ENCODE data around the gene ELK4. TPM values are rescaled to one million over a fixed set of nuclear protein-coding genes. Genes with fewer than 3 reads are reported as not detected.

The ELK4 gene
- total and polyA plus RNA-seq, 2 of the 8 experiments (the other 6 are each of a cell fraction or from before 2014, with no cell fraction given), result 2.9 to 26.3 TPM

DNA sequence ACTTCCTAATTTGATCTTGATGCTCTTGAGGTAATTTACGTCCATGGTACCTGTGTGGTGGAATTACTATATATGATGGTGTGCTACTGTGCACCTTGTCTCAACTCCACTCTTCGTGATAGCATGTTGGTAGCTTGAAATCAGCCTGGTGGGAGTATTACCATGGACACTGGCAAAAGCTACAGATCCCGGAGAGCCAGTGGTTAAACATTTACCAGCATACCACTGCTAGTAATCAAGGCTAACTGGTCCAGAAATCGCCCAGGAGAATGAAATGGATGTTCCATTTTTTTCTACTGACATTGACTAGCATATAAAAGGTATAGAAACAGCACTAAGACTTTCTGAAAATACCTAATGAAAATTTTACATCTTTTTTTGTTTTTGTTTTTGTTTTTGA, 30.6 kb downstream of the ELK4 start:
- Histone ChIP-seq H3K23me2 (ENCODE audit: low read depth, low read length) (no peaks in the 10 kb centered on the region), H2BK12ac (ENCODE audit: low read depth, low read length) (no peak overlapping the region), H3K18ac (ENCODE audit: extremely low read depth, low read length) (no peak overlapping the region), H3K9me3 (ENCODE audit: insufficient read depth in 2 of 2, low read depth in 1 of 2, low read length in 1 of 2) (no peaks in the 10 kb centered on the region), H4K8ac (ENCODE audit: extremely low read depth, insufficient read depth, low read length) (no peak overlapping the region), H2BK15ac (ENCODE audit: low read length) (no peak overlapping the region), H2BK20ac (ENCODE audit: low read length) (no peak overlapping the region), H4K5ac (ENCODE audit: insufficient read length, low read depth, low read length) (no peak overlapping the region), H3K23ac (ENCODE audit: insufficient read length) (no peak overlapping the region), H3K4me3 (ENCODE audit: extremely low read depth in 1 of 4, insufficient read depth in 2 of 4, low read depth in 3 of 4, low read length in 4 of 4) (no peak overlapping the region), H3K27me3 (replicated peaks in 1 of 4; ENCODE audit: control insufficient read depth in 3 of 4, extremely low read depth in 1 of 4, insufficient read depth in 3 of 4, low read length in 3 of 4) (no peaks in the 10 kb centered on the region), H2AK5ac (ENCODE audit: low read depth, low read length) (no peak overlapping the region), H3K27ac (ENCODE audit: low read depth, low read length) (no peak overlapping the region), H4K91ac (replicated peaks; ENCODE audit: insufficient read length, low read length) (no peak overlapping the region), H3K4me2 (ENCODE audit: insufficient read depth in 1 of 2, low read depth in 2 of 2, low read length in 2 of 2) (no peak overlapping the region), H3K4ac (replicated peaks; ENCODE audit: insufficient read length, low read depth, low read length) (no peak overlapping the region), H3K56ac (replicated peaks; ENCODE audit: insufficient read length, low read depth, low read length) (no peak overlapping the region), H2BK5ac (ENCODE audit: low read depth, low read length) (no peak overlapping the region), H3K4me1 (replicated peaks in 1 of 4; ENCODE audit: control insufficient read depth in 3 of 4, insufficient read depth in 4 of 4, low read length in 3 of 4) (no peaks in the 10 kb centered on the region), H2AFZ (ENCODE audit: low read length) (no peak overlapping the region), H2BK120ac (replicated peaks; ENCODE audit: low read depth, low read length) (no peak overlapping the region), H3K36me3 (ENCODE audit: control insufficient read depth in 2 of 4, insufficient read depth in 4 of 4, low read length in 3 of 4) (peaks cover 0 to 13% (median 1%) of the 10 kb centered on the region in 4 experiments; a peak in 4 of 8 replicates), H3K79me1 (ENCODE audit: low read depth, low read length) (no peaks in the 10 kb centered on the region; the same call in 1 of the 2 replicates), H3K14ac (ENCODE audit: insufficient read length) (no peak overlapping the region), H3K9ac (replicated peaks in 1 of 4; ENCODE audit: extremely low read depth in 1 of 4, low read depth in 3 of 4, low read length in 3 of 4) (no peak overlapping the region), H3K79me2 (ENCODE audit: control insufficient read depth in 1 of 2, insufficient read depth in 2 of 2, low read length in 2 of 2) (no peaks in the 10 kb centered on the region), H4K20me1 (replicated peaks in 1 of 2; ENCODE audit: control insufficient read depth in 1 of 2, insufficient read depth in 2 of 2, low read length in 2 of 2) (peaks cover 0 to 8% of the 10 kb centered on the region in 2 experiments)
- ChIA-PET CTCF (ENCODE audit: partially characterized antibody) (interaction anchor here (0.6 to 15.6 kb wide), 14 partner anchors 8 to 118 kb away, joined by 3 to 322 read pairs (median 4); no protein-coding TSS in a partner anchor), POLR2A (ENCODE audit: partially characterized antibody) (interaction anchor here (1.1 to 3.1 kb wide), 4 partner anchors 8 to 31 kb away, joined by 3 to 15 read pairs (median 3); partner anchors contain the start of gene ELK4)
- TF ChIP-seq CHD1 (IDR thresholded peaks at IDR 0.05; ENCODE audit: low read depth, low read length) (no peak), KDM5A (IDR thresholded peaks at IDR 0.05; ENCODE audit: low read length) (no peak), PHF8 (conservative IDR thresholded peaks at IDR 0.05; ENCODE audit: low read depth, low read length) (no peak), EP300 (IDR thresholded peaks at IDR 0.05; ENCODE audit: borderline replicate concordance in 1 of 2, low read depth in 2 of 2, low read length in 2 of 2) (no peak), NANOG (IDR thresholded peaks at IDR 0.05; ENCODE audit: insufficient read depth, low read depth, low read length, poor library complexity, severe bottlenecking) (no peak), EGR1 (IDR thresholded peaks at IDR 0.05; ENCODE audit: borderline replicate concordance, low read depth, low read length) (no peak), ASH2L (IDR thresholded peaks at IDR 0.05; ENCODE audit: low read length) (no peak), MAFK (IDR thresholded peaks at IDR 0.05; ENCODE audit: low read depth, low read length) (no peak), HDAC6 (IDR thresholded peaks at IDR 0.05; ENCODE audit: low read depth, low read length) (no peak), RXRA (IDR thresholded peaks at IDR 0.05; ENCODE audit: insufficient read depth, low read depth, low read length) (no peak), TEAD4 (IDR thresholded peaks at IDR 0.05; ENCODE audit: low read depth, low read length) (no peak)
- WGBS, 2 experiments (ENCODE audit: extremely low coverage in 1 of 2, insufficient coverage in 1 of 2, insufficient read length in 1 of 2, insufficient replicate concordance in 2 of 2, low coverage in 1 of 2, low lambda C conversion rate in 2 of 2, missing lambda C conversion rate in 1 of 2), result 96% methylated on average over 4 of the region's 4 CpGs; no CpG with 5 or more reads in 1 of the 2 experiments
- DNase-seq (ENCODE audit: low read depth in 1 of 2, low spot score in 2 of 2), result no peak
- no peak for FAIRE-seq
